GM21786 (cell line): ENCODE data around the gene P3H2.
A peak's percentile ranks its signal among the peaks of the same experiment; 100 is the strongest.
"Not testable (repeated sequence)": the region's sequence is repeated elsewhere in the genome, so short reads cannot be mapped to it uniquely, and the experiment has no call there.

Source experiments
- ATAC-seq: cut with Tn5 transposase; IDR thresholded peaks from one replicate; pipeline ENCODE4 v1.9.1; 2021; ENCODE audit not compliant: unreplicated experiment

P3H2 gene, protein sequence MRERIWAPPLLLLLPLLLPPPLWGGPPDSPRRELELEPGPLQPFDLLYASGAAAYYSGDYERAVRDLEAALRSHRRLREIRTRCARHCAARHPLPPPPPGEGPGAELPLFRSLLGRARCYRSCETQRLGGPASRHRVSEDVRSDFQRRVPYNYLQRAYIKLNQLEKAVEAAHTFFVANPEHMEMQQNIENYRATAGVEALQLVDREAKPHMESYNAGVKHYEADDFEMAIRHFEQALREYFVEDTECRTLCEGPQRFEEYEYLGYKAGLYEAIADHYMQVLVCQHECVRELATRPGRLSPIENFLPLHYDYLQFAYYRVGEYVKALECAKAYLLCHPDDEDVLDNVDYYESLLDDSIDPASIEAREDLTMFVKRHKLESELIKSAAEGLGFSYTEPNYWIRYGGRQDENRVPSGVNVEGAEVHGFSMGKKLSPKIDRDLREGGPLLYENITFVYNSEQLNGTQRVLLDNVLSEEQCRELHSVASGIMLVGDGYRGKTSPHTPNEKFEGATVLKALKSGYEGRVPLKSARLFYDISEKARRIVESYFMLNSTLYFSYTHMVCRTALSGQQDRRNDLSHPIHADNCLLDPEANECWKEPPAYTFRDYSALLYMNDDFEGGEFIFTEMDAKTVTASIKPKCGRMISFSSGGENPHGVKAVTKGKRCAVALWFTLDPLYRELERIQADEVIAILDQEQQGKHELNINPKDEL

DNA sequence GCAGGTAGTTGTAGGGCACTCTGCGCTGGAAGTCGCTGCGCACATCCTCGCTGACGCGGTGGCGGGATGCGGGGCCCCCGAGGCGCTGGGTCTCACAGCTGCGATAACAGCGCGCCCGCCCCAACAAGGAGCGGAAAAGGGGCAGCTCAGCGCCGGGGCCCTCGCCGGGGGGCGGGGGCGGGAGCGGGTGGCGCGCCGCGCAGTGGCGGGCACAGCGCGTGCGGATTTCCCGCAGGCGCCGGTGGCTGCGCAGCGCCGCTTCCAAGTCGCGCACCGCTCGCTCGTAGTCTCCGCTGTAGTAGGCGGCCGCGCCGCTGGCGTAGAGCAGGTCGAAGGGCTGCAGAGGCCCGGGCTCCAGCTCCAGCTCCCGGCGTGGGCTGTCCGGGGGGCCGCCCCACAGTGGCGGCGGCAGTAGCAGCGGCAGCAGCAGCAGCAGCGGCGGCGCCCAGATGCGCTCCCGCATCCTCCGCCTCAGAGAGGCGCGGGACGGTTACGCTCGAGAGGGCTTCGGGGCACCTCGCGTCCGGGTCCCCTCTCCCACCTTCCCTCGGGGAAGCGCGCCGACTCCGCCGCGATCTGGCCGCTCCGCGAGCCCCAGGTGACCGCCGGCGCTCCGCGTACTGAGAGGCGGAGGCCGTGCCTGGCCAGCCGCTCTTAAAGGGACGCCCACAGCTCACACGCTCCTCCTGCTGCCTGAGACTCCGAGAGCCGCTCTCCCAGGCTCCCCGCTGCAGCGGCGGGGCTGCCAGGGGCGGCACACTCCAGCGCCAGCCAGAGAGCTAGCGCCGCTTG lies at the start of gene P3H2:
Gene P3H2, minus strand, starts transcription at position 629 of the 792 bp plus-strand sequence. Its CDS starts 166 bp downstream, at position 463.
- ATAC-seq: peak; percentile 50

- peak; percentile 79 for ATAC-seq
Measured at GRCh38 chr3:190169877-190170276, 49.2 kb upstream of the P3H2 start.

GRCh38 chr3:190169243-190169642 lies 48.5 kb upstream of the P3H2 start:
- peak; percentile 25 for ATAC-seq

GRCh38 chr3:190167936-190168680 lies 47.4 kb upstream of the P3H2 start:
- no peak for ATAC-seq

GRCh38 chr3:190166948-190167347 lies 46.3 kb upstream of the P3H2 start:
- ATAC-seq: peak; percentile 40

DNA sequence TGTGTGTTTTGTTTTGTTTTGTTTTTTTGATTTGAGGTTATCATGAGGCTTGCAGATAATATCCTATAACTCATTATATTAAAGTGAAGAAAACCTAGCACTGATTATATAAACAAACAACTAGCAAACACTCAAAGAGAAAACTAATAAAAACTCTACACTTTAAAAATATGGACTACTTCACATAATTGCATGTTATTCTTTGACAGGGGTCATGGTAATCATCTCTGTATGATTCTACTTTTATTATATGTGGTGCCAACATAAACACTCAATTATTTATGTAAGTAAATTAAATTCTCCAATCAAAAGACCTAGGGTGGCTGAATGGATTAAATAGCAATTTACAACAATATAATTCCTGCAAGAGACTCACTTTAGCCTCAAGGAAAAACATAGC lies 44.6 kb upstream of the P3H2 start:
- ATAC-seq: no peak

GRCh38 chr3:190162013-190162412 lies 41.3 kb upstream of the P3H2 start:
- ATAC-seq: not testable (repeated sequence)

DNA sequence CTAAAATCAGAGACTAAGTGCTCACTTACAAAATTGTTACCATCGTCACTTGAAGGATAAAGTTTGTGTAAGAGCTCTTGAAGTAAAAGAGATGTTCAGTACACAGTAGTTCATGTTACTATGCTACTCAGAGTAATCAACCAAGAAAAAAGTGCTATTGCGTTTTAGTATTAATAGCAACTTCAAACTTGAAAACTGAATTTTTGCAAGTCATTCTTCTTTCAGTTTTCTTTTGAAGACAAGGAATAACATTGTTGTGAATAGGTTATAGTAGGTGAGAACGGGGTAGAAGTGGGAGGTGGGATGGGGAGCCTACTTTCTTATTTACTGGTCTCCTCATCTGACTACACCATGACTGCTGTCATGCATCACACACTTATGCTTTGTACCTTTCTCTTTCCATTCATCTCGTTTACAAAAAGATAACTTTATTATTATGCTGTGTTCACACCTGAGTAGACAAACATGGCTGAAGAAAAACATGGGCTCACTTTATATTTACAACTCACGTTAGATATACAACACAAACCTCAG lies 39.3 kb upstream of the P3H2 start:
- no peak for ATAC-seq

DNA sequence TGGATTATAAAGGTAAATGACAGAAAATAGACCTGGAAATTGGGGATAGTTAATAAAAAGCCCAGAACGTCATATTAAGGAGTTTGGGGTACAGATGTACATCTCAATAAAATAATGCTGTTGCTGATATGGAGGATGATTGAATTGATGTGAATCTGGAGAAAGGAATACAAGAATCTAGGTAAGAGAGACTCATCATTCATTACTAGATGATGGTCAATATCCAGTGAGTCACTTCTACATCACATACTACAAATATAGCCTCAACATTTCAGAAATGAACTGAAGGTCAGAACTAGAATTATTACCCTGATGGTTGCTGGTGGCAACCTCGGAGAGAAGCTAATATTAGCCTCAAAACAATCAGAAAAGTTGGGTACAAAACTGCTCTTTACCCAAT lies 37.6 kb upstream of the P3H2 start:
- no peak for ATAC-seq

GRCh38 chr3:190155752-190156151 lies 35.1 kb upstream of the P3H2 start:
- ATAC-seq: no peak

DNA sequence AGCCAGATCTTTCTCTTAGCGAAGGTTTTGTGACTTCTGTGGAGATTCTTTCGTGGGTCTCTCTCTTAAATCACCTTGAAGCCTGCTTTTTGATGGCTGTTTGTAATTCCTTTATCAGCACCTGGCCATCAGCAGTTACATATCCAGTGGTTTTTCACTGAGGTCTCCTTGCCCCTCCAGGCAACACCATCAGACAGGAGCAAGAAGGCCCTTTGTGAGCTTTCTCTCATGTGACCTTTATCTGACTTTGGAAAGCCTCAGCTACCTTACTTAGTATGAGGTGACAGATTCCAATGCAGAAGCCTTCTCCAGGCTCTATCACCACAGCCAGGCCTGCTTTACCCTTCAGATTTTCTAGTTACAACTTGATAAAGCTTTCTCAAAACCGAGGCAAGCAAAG lies 30.0 kb upstream of the P3H2 start:
- no peak for ATAC-seq

DNA sequence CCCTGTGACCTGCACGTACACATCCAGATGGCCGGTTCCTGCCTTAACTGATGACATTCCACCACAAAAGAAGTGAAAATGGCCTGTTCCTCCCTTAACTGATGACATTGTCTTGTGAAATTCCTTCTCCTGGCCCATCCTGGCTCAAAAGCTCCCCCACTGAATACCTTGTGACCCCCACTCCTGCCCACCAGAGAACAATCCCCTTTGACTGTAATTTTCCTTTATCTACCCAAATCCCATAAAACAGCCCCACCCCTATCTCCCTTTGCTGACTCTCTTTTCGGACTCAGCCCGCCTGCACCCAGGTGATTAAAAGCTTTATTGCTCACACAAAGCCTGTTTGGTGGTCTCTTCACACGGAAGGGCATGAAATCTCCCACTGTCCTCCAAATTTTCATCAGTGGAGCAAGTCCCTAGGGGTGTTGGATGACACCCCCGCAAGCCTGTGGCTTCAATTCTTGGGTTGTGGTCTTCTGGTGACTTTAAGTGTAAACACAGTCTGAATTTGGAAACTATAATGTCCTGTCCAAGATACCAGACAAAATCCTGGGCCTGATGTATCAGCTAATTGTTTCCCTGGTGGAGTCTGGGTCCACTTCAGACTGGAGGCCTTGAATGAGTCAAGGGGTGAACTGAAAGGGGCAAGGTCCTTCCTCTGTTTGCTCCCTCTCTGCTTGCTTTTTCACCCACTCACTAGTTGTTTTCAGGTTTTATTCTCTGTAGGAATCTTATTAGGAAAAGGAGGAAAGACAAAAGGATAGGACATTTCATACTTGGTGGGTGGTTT lies 29.3 kb upstream of the P3H2 start:
- not testable (repeated sequence) for ATAC-seq

DNA sequence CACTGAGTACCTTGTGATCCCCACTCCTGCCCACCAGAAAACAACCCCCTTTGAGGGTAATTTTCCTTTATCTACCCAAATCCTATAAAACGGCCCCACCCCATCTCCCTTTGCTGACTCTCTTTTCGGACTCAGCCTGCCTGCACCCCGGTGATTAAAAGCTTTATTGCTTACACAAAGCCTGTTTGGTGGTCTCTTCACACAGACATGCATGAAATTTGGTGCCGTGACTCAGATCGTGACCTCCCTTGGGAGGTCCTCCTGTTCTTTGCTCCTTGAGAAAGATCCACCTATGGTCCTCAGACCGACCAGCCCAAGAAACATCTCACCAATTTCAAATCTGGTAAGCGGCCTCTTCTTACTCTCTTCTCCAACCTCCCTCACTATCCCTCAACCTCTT lies 24.1 kb upstream of the P3H2 start:
- ATAC-seq: not testable (repeated sequence)

DNA sequence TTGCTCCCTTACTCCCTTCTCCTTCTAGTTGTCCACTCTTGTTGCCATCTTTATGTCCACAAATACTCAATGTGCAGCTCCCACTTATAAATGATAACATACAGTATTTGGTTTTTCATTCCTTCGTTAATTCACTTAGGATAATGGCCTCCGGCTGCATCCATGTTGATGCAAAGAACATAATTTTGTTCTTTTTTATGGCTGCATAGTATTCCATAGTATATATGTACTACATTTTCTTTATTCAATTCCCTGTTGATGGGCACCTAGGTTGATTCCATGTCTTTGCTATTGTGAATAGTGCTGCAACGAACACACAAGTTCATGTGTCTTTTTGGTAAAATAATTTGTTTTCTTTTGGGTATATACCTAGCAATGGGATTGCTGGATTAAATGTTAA lies 21.3 kb upstream of the P3H2 start:
- no peak for ATAC-seq

DNA sequence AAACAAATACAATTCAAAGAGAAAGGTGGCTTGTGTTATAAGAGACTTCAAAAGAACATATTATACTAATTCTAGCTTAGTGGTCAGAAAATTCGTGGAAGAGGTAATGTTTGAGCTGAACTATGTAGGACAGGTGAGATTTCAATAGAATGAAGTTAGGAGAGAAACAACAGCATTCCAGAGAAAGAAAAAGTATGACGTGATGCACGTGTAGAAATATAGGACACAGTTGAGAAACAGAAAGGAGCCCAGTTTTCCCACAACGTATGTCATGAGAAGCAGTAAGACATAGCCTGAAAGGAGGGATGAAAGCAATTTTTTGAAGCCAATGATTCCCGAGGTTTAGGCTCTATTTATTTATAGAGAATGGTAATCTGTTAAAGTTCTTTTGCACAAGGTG lies 18.7 kb upstream of the P3H2 start:
- ATAC-seq: no peak

DNA sequence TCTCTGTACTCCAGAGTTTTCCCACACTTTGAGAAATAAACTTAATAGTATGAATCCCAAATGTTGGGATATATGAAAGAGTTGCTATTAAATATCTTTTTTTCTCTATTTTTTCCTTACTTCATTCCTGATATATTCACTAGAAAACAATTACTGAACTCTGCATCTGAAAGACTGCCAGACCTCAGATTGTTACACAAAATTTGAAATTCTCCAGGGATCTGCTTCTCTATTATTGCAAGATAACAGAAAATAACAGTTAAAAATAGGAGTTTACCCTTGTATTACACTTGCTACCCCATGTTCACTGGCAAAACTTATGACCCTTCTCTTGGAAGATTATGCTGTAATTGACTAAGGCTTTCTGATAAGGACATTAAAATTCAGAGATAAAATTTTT lies 11.7 kb upstream of the P3H2 start:
- no peak for ATAC-seq

DNA sequence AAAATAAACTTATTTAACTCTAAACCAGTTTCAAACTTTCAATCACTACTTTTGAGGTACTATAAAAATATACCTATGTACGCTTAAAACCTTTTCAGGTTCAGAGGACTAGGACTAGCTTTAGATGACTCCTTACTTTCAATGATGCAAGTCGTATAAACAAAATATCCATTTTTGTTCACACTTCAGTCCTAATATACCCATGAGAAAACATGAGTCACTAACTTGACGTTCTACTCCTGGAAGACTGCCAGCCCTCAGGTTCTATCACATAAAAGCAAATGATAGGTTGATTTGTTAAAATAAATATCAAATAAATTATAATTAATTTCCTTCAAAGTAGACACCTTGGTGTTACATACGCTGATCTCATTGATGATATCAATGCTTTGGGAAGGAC lies 10.6 kb upstream of the P3H2 start:
- no peak for ATAC-seq

DNA sequence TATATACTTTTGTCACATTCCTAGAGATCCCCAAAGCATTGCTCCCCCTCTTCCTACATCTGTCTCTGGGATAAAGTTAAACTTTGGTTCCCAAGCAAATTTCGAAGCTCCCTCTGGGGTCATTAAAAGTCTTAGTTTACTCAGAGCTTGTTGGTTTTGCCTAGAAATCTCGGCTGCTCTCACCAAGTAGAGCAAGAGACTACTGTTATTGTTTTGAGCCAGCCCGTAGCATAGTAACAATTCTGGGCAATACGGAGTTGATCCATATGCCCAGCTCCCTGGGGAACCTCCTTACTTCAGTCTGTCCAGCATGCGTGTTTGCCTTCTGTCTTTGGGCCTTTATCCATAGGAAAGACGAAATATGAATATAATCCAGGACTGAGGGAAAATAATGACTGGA lies 10.0 kb upstream of the P3H2 start:
- ATAC-seq: no peak

DNA sequence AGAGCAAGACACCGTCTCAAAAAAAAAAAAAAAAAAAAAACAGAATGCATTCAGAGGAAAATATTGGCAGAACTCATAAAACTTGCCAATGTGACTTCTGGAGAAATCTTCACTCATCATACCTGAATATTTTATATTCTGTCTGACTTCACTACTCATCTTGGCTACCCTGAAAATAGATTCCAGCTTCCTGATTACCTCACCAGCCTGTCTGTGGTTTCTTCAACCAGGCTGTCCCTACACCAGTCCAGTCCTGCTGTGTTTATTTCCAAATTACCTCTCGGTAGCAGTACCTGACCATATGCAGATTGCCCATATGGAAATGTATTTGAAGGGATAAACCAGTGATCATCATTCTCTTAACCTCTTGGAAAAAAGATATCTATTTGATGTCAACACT lies 9.3 kb upstream of the P3H2 start:
- no peak for ATAC-seq

GRCh38 chr3:190127797-190128196 lies 7.1 kb upstream of the P3H2 start:
- ATAC-seq: no peak
